Inflammatory macrophage (primary cell): ENCODE measurements around the gene EXOC2.
"Not testable (repeated sequence)": the region's sequence is repeated elsewhere in the genome, so short reads cannot be mapped to it uniquely, and the experiment has no call there.

Experiments used
- DNase-seq, 2 donors: peaks; one replicate each; pipeline ENCODE4 v3.0.0-alpha.2; 2020 to 2022

The EXOC2 gene

DNA sequence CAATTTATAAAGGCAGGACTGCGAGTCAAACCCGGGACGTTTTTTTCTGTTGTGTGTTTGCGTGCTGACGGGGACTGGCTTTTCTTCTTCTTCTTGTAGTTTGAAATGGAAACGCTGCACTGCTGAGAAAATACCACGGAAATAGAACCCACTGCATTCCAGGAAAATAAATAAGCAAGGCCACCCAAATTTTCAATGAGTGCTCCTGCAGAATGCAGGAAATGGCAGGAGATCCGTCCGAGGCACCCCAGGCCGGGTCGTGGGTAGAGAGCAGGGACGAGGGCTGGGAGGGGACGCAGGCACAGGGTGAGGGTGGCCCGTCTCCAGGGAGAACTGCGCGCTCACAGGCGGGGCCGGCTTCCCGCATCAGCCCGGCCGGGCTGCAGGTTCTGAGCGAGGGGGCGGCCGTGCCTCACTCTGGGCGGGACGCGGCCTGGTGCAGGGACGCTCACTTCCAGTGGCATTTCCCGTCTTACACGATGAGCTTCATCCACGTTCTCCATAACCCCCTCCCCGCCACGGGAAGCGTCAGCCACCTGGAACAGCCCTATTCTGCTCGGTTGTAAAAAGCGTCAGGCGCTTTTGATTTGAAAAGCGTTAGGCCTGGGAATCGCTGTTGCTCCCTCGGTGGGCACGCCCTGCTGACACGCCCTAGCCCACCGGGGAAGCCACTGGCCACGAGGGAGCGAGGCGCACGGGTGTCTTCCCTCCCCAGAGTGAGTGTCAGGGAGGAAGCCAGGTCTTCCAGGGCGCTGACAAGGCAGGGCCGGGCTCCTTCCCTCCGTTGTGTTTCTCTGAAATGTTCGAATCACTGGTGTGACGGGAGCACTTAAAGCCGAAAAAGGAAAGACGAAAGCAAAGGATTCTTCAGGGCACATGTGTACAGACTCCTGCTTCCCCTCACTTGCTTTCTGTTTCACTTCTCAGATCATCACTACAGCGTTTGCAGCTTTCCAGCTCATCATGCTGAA is 17.9 kb upstream of the EXOC2 start:
- peak; percentile 44 to 55 for DNase-seq

DNA sequence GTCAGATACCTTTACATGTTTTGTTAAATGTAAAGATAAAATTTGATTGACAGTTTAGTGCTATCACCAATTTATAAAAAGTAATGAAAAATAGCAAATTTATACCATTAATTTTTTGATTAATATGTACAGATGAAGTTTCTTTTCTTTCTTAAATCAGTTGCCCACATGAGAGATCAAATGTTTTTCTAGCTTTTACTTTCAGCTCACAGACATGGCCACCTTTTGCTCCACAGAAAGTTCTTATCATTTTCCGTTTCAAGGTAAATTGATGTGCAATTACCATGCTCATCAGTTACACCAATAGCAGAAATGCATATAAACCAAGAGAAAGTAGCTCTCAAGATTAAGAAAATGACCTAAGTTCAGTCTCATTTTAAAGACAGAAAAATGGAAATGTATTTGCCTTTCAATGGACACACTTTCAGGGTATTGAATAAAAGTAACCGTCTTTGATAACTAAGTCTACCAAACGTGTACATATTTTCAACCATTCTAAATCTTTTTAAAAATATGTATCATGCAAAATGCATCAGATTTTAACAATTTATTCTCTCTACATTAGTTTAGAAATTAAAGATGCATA is 16.6 kb upstream of the EXOC2 start:
- no peak for DNase-seq

DNA sequence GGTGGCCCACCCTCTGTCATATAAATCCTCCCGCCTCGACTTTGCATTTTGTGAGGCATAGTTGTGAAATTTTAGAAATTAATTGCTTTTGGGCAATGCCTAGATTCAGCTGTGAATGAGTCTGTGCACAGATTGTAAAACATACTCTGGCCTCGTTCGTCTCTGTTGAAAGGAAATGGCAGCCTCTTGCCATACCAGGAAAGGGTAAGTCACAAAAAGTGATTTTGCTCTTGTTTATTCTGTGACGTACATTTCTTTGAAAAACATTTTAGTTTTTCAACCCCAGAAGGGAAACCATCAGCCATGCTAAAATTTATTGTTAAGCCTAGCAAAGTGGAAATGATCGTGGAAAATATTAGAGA is 15.3 kb upstream of the EXOC2 start:
- no peak for DNase-seq

DNA sequence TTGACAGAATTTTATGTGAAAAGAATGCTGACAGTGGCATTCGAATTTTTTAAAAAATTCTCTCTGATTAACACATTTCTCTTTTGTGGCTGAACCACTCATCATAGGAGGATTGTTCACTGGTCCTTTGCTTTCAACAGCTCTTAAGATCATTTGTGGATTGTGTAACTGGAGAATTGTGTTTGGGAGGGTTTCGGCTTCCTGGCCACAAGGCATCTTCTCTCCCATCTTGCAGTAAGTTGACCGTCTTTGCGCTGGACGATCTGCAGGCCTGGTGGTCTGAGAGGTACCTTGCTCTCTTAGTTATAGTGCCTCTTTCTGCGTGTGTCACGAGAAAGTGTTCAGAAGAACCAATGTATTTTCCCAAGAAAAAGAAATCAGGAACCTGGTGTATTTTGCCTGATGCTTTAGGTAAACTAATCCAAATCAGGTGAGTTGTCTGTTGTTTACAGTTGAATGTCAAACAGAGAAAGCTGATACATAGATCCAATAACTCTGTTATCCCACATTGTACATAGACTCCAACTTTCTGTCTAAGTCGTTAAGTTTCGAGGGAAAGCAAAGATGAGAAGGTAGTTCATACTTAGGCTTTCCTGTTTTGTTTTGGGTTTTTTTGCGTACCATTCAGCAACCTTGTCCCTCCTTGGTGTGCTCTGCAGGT is 14.8 kb upstream of the EXOC2 start:
- DNase-seq = no peak

DNA sequence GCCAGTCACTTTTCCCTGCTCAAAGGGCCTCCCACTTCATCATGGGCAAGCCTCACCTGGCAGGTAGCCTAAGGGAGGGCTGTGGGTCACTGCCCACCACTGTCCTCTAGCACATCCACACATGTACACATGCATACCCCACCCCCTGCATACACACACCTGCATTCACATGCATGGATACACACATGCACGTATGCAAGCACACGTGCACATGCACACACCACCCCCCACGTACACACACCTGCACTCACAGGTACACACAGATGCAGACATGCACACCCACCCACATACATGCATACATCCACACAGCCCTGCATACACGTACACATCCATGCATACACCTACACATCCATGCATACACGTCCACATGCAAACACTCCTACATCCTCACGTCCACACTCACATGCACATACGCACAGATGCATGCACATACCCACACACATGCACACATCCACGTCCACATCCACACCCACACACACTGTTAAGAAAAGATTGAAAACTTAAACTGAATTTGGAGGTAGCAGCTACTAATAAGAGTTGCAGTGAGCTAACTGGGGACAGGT is 14.0 kb upstream of the EXOC2 start:
- no peak for DNase-seq

DNA sequence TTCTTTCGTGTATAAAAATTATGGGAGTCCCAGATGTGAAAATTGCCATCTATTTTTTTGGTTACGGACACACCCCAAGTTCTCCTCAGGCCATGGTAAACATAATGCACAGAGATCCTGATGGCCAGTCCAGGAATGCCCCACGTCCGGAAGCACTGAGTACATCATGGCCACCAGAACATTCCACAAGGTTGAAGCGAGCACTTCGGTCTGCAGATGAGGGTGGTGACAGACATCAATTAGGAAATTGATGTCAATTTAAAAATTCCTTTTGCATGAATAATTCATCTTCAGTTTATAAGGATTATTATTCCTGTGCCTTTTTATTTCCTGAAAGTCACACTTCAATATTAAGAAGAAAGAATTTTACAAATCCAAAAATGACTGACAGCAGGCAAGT is 13.2 kb upstream of the EXOC2 start:
- DNase-seq = no peak

DNA sequence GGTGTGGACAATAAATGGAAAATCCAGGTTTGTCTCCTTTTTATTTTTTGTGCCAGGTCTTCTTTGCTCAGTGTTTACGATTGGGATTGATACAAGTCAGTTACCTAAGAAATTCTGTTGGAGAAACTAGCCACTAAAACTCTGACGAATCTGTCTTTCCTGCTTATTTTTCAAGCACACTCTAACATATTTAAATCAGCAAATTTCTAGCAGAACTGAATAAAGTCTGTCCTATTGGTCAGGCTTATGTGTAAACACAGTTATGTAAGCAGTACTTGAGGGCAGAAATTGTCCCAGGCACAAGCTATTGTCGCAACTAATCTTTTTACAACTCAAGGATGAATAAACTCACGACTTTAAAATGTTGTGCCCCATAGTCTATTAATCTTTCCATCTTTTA is 12.1 kb upstream of the EXOC2 start:
- DNase-seq = no peak

DNA sequence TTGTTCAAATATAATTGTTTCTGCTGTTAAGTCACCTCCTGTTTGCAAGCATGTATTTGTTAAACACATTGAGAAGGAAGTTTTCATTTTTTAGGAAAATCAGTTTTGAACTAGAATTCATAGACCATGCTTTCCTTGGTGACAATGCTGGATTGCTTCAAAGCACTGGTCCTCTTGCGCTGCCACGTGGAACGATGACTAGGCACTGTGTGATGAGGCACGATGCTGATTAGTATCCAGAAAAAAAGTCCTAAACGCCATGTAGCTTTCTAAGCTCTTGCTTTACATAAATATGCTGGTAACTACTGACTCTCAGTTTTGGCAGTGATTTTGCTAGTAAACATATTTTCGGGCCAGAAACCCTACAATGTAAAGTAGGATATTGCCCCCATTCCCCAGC is 11.1 kb upstream of the EXOC2 start:
- DNase-seq = no peak

DNA sequence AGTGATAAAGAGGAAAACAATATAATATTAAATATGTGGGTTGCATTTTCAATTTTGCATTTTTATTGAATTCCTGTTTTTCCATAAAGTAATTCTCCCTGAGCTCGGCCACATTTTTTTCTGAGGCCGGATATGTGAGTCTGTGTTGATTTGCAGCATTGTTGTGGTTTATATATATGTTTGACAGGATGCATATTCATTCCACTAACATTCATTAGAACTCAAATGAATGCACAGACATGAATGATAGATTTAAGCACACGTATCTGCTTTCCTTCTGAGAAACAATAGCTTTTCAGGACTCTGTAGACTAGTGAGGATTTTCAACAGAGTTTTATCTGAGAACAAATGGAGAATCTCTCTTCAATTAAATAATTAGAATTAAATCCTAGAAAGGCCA is 10.6 kb upstream of the EXOC2 start:
- DNase-seq = no peak

DNA sequence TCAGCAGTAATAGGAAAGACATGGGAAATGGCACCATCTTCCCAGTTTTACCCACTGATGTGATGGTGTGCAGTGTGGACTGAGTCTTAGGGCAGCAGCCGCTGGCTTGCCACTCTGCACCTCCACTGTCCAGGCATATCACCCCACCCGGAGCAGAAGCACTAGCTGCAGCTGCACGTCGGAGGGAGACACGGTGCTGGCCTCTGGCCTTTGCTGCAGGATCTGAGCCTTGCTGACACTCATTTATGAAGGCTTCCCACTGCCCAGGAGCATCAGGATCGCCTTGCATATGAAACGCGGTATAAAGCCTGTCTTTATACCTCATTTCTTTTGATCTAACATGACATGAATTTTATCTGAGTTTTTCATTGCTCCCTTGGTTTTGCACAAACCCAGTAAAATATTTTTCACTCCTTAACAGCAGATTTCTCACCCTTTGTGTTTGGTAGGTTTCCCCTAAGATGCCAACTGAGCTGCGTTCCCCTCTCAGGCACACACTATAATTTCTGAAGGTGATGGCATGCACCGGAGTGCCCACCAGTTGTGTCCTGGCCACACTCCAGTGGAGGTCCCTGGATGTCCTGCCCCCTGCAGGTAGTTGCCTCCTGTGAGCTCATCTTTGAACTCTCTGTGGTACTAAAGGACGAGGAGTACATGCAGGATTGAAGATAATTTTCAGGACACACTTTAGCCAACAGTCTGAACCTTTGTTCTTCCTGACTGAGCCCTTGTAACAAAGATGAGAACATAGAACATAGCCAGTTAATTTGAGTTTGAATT is 9.0 kb upstream of the EXOC2 start:
- no peak for DNase-seq

DNA sequence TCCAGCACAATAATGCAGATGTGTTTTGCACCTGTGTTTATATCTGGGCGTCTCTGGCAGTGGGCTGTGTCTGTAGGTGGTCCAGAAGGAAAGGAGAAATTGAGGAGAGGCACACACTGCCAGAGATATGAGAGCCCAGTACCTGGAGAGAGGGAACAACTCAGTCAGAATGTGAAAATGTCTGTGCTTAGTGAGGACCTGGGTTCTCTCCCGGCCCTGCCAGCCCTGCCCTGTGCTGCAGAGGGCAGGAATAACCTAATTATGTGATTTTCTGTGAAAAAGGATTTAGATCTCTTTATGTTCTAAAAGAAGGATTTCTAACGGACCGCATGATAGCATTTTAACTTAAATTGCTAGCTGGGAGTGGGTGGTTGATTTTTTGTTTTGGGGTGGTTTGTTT is 8.3 kb upstream of the EXOC2 start:
- no peak for DNase-seq

DNA sequence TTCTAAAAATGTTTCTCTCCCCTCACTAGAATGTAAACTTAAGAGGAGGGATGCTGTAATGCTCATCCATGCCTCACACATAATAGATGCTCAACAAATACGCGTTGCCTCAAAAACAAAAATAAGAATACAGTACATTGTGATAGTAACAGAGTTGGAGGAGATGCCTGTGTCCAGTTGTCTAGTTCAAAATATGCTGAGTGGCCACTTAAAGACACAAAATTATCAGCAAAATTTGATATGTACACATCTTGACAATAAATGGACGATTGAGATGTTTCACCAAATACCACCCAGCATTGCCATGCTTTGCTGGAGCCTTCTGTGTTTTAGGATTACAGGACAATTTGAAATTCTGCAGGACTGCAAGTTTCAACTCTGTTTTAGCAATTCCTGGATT is 7.6 kb upstream of the EXOC2 start:
- no peak for DNase-seq

DNA sequence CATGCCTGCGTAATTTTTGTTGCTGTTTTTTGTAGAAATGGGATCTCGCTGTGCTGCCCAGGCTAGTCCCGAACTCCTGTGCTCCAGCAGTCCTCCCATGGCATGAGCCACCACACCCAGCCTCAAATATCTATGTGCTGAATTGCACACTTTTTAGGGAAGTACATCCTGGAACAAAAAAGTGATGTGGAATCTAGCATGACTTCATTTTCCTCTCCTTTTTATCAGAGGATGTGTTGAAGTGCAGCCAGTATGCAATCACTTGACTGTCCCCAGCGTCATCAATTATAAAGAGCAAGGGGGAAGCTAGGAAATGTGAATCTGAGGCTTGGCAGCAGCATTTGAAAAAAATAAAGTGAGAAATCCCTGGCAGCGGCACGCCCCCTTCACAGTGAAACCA is 6.4 kb upstream of the EXOC2 start:
- no peak for DNase-seq

DNA sequence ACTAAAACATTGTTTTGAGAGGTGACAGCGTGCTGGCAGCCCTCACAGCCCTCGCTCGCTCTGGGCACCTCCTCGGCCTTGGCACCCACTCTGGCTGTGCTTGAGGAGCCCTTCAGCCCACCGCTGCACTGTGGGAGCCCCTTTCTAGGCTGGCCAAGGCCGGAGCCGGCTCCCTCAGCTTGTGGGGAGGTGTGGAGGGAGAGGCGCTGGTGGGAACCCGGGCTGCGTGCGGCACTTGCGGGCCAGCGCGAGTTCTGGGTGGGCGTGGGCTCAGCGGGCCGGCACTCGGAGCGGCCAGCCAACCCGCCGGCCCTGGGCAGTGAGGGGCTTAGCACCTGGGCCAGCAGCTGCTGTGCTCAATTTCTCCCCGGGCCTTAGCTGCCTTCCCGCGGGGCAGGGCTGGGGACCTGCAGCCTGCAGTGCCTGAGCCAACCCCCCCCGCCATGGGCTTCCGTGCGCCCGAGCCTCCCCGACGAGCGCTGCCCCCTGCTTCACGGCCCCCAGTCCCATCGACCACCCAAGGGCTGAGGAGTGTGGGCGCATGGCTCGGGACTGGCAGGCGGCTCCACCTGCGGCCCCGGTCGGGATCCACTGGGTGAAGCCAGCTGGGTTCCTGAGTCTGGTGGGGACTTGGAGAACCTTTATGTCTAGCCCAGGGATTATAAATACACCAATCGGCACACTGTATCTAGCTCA is 1.6 kb upstream of the EXOC2 start:
- DNase-seq = not testable (repeated sequence)

DNA sequence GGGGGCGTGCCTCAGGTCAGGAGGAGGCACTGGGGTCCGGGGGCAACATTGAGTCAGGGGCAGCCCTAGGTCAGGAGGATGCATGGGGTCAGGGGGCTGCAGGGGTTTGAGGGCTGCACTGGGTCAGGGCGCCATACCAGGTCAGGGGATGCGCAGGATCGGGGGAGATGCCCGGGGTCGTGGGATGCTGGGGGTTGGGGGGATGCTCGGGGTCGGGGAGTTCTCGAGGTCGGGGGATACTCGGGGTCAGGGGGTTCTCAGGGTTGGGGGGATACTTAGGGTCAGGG is 727 bp upstream of the EXOC2 start:
- no peak for DNase-seq

DNA sequence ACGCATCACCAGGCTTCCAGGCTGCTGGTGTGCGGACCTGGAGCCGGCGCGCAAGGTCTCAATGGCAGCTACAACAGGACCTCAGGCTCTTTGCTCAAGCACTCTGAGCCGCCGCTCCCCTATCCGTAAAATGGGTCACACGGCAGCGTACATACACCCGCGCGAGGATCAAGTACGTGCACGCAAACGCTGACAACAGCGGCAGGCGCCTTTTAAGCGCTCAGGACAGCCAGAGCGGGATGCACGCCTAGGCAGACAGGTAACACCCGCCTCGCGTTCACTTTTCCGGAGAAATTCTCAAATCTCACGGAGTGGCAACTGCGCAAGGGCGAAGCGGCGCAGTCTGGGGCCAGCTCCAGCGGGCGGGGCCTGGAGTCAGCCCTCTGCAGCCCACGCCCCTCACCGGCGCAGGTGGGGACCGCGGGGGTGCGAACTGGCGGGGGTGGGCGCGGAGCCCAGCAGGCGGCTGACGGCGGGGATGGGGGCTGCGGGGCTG is 535 bp downstream of the EXOC2 start:
- DNase-seq = peak; percentile 17 to 61

DNA sequence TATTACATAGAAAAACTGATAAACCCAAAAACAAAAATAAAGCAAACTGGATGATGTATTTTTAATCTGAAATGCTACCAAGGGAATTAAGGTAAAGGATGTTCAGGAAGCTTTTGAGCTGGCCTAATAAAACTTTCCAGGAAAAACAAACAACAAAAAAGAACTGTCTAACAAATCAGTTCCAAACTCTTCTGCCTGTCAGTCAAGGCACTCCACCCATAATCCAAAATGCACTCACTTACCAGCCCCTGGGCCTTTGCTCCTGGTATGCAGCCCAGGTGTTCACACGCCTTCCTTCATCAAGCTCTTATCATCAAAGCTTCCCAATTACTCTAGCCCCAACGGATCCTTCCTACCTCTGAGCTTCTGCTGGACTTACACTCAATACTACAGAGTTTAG is 3.7 kb downstream of the EXOC2 start:
- no peak for DNase-seq

DNA sequence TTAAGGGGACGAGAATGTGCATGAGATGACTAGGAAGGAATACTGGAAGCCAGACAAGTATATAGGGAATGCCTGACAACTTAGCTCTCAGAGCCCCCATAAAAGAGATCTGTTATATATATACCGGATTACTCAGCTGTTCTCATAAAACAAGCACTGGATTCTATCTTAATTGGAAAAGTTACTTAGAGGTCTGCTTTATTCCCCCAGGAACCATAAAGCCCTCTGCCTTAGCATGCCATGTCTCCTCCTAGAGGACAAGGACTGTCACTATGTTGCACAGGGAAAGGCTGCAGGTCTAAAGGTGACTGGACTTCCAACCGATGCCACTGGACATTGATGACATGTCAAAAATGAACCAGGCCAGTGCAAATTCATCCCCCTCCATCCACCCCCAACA is 6.4 kb downstream of the EXOC2 start:
- no peak for DNase-seq

DNA sequence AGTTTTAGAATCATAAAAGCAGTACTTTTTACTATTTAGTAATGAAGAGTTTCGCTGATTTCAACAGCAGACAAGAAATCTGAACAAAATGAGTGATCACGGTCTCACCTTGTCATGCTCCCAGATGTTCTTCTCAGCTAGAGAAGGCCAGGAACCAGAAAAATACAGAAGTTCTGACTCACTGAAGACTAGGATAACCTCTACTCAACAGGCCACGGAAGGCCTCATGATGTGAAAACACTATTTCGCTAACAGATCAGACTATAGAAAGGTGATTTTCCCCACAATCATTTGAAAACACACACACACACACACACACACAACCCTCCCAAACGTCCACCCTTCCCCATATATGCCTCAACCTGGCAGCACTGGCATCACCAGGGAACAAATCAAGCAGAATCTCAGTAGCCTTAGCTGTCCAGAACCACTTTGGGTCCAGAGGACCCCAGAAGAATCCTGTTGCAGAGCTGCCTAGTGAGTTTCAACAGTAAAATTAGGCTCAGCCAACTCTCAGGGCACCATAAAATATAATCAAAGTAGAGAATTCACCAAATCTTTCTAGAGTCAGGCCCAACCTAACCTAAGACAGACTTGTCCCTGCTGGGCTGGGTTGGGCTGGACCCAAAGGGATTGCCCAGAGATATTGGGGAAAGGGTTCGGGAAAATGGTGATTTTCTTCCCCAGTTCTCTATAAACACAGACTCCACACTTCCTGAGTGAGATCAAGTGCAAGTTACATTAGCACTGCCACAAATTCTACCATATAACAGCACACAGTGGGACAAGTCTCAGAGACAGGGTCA is 7.9 kb downstream of the EXOC2 start:
- DNase-seq = no peak

DNA sequence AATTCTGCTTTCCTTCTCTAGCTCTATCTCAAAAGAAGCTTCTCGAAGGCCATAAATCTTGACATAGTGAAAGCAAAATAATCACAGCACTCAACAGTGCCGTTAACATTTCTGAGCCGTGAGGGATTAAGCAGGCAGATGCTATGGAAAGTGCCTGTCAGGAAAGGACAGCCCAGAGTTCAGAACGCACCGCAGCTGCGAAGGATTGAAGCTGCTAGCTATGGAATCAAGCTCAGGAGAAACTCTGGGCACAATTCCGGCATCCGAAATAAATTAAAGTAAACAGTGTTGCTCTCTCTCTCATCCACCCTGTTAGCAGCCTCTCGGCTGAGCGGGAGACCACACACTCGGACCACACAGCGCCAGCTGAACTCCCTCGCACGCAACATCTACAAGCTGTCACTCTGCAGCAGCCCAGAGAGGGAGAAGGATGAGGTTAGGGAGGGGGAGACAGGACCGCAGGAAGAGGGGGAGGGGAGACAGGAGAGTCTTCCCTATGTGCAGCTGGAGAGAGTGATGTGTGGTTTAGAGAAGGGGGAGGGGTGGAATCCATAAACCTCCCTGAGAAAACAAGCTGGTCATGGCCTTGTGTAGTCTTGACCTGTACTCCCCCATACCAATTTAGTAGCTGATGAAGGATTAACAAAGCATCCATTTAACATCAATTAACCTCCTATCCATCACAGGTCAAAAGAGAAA is 9.0 kb downstream of the EXOC2 start:
- no peak for DNase-seq
